ENCODE measurements around the gene PNPLA7. TPM values are rescaled to one million over a fixed set of nuclear protein-coding genes. Genes with fewer than 3 reads are reported as not detected.

Gene PNPLA7
- total and polyA plus RNA-seq, 2 of the 8 experiments (the other 6 are each of a cell fraction or from before 2014, with no cell fraction given), result 0.35 to 0.47 TPM

DNA sequence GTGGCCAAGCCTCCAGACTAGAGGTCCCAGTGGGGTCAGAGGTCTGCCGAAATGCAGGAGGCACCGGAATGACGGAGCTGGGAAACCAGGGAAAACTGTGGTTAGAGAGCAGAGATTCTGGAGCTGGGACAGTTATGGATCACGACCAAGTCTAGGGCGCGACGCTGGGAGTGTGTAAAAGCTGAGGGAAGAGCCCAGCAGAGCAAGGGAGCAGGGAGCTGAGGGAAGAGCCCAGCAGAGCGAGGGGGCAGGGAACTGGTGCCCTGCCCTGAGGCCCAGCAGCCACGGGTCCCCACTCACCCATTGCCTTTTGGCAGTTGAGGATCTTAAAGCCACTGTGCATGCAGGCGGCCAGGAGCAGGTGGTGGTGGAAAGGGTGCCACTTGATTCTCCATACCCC is 13.9 kb upstream of the PNPLA7 start:
- Histone ChIP-seq H3K9ac (replicated peaks in 1 of 4; ENCODE audit: extremely low read depth in 1 of 4, low read depth in 3 of 4, low read length in 3 of 4) (no peak overlapping the region), H3K36me3 (ENCODE audit: control insufficient read depth in 2 of 4, insufficient read depth in 4 of 4, low read length in 3 of 4) (peaks cover 5 to 26% (median 15%) of the 10 kb centered on the region in 4 experiments; a peak in 6 of 8 replicates), H2BK12ac (ENCODE audit: low read depth, low read length) (no peak overlapping the region), H3K79me2 (ENCODE audit: control insufficient read depth in 1 of 2, insufficient read depth in 2 of 2, low read length in 2 of 2) (no peaks in the 10 kb centered on the region), H3K14ac (ENCODE audit: insufficient read length) (no peak overlapping the region), H2BK20ac (ENCODE audit: low read length) (no peak overlapping the region), H2AK5ac (ENCODE audit: low read depth, low read length) (no peak overlapping the region), H4K5ac (ENCODE audit: insufficient read length, low read depth, low read length) (no peak overlapping the region), H4K91ac (replicated peaks; ENCODE audit: insufficient read length, low read length) (no peak overlapping the region), H3K4ac (replicated peaks; ENCODE audit: insufficient read length, low read depth, low read length) (no peak overlapping the region), H3K23me2 (ENCODE audit: low read depth, low read length) (peaks cover 2% of the 10 kb centered on the region; the same call in 1 of the 2 replicates), H2BK15ac (ENCODE audit: low read length) (no peak overlapping the region), H3K79me1 (ENCODE audit: low read depth, low read length) (no peaks in the 10 kb centered on the region; the same call in 1 of the 2 replicates), H3K18ac (ENCODE audit: extremely low read depth, low read length) (no peak overlapping the region), H2AFZ (ENCODE audit: low read length) (no peak overlapping the region), H3K9me3 (ENCODE audit: insufficient read depth in 2 of 2, low read depth in 1 of 2, low read length in 1 of 2) (no peaks in the 10 kb centered on the region), H3K4me3 (ENCODE audit: extremely low read depth in 1 of 4, insufficient read depth in 2 of 4, low read depth in 3 of 4, low read length in 4 of 4) (no peak overlapping the region), H3K23ac (ENCODE audit: insufficient read length) (no peak overlapping the region), H4K20me1 (replicated peaks in 1 of 2; ENCODE audit: control insufficient read depth in 1 of 2, insufficient read depth in 2 of 2, low read length in 2 of 2) (peaks cover 0 to 3% of the 10 kb centered on the region in 2 experiments), H2BK5ac (ENCODE audit: low read depth, low read length) (no peak overlapping the region), H2BK120ac (replicated peaks; ENCODE audit: low read depth, low read length) (no peak overlapping the region), H3K4me1 (replicated peaks in 1 of 4; ENCODE audit: control insufficient read depth in 3 of 4, insufficient read depth in 4 of 4, low read length in 3 of 4) (no peaks in the 10 kb centered on the region), H4K8ac (ENCODE audit: extremely low read depth, insufficient read depth, low read length) (no peak overlapping the region), H3K27ac (ENCODE audit: low read depth, low read length) (no peak overlapping the region), H3K27me3 (replicated peaks in 1 of 4; ENCODE audit: control insufficient read depth in 3 of 4, extremely low read depth in 1 of 4, insufficient read depth in 3 of 4, low read length in 3 of 4) (no peaks in the 10 kb centered on the region), H3K56ac (replicated peaks; ENCODE audit: insufficient read length, low read depth, low read length) (no peak overlapping the region), H3K4me2 (ENCODE audit: insufficient read depth in 1 of 2, low read depth in 2 of 2, low read length in 2 of 2) (no peak overlapping the region)
- FAIRE-seq (no peak), DNase-seq (ENCODE audit: low read depth in 1 of 2, low spot score in 2 of 2) (no peak)
- TF ChIP-seq TEAD4 (IDR thresholded peaks at IDR 0.05; ENCODE audit: low read depth, low read length) (no peak), TAF1 (IDR thresholded peaks at IDR 0.05; ENCODE audit: low read depth, low read length) (no peak), SP1 (IDR thresholded peaks at IDR 0.05; ENCODE audit: low read depth, low read length) (no peak)
- TF ChIP-seq, protein P1, sequence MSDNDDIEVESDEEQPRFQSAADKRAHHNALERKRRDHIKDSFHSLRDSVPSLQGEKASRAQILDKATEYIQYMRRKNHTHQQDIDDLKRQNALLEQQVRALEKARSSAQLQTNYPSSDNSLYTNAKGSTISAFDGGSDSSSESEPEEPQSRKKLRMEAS (IDR thresholded peaks at IDR 0.05), result no peak
- CTCF ChIA-PET (ENCODE audit: partially characterized antibody), result no interaction called here
- POLR2A ChIA-PET (ENCODE audit: partially characterized antibody), result interaction anchor here (0.9 to 2.1 kb wide), 4 partner anchors 10 to 14 kb away, joined by 3 to 12 read pairs (median 7); partner anchors contain the start of genes DPH7 and MRPL41
- WGBS, 2 experiments (ENCODE audit: extremely low coverage in 1 of 2, insufficient coverage in 1 of 2, insufficient read length in 1 of 2, insufficient replicate concordance in 2 of 2, low coverage in 1 of 2, low lambda C conversion rate in 2 of 2, missing lambda C conversion rate in 1 of 2), result 94% methylated on average over 10 of the region's 10 CpGs; no CpG with 5 or more reads in 1 of the 2 experiments

Data from H1 (cell line).